Right lobe of liver (tissue), 6 donors: ENCODE results near the gene NDUFS7. TPM values are rescaled to one million over a fixed set of nuclear protein-coding genes. Genes with fewer than 3 reads are reported as not detected.

Experiments
- ATAC-seq, 4 donors: fragments of 200-7000 bp; cut with Tn5 transposase; one replicate each; pipeline ENCODE4 v1.9.1; 2020; ENCODE audit warnings: mild to moderate bottlenecking in 4 of 4, moderate library complexity in 4 of 4
- DNase-seq, 3 donors: peaks; one replicate each; pipeline ENCODE4 v3.0.0-alpha.2; 2020
- H3K27ac ChIP-seq, 3 donors: fragments of 200-600 bp; one replicate each; pipeline ENCODE4 v1.8.0; 2022
- H3K27me3 ChIP-seq, 2 donors: fragments of 200-600 bp; one replicate each; pipeline ENCODE4 v1.8.0; 2022
- H3K36me3 ChIP-seq, 4 donors: fragments of 200-600 bp; sonication (generic) in 1 of 4; one replicate each; pipeline versions ENCODE4 v1.5.1 to v1.8.0; 2017 to 2022; ENCODE audit warnings: control low read depth in 1 of 4
- H3K4me1 ChIP-seq, 4 donors: fragments of 200-600 bp; sonication (generic) in 1 of 4; one replicate each; pipeline versions ENCODE4 v1.5.1 to v1.8.0; 2017 to 2022; ENCODE audit warnings: control low read depth in 1 of 4
- H3K4me3 ChIP-seq, 3 donors: fragments of 200-600 bp; one replicate each; pipeline ENCODE4 v1.8.0; 2022
- H3K9me3 ChIP-seq, 4 donors: fragments of 200-600 bp; sonication (generic) in 1 of 4; one replicate each; pipeline versions ENCODE4 v1.5.1 to v1.8.0; 2017 to 2022; ENCODE audit warnings: control low read depth in 1 of 4
- CTCF ChIP-seq, 4 donors: fragments of 200-600 bp in 3 of 4; fragments of 450-650 bp in 1 of 4; IDR thresholded peaks; one replicate each; pipeline versions ENCODE4 v1.5.1 to v1.8.0; 2016 to 2022; ENCODE audit warnings: antibody characterized with exemption in 4 of 4, mild to moderate bottlenecking in 2 of 4
- POLR2A ChIP-seq: fragments of 450-650 bp; IDR thresholded peaks from one replicate; pipeline ENCODE4 v1.6.1; 2017; ENCODE audit warnings: antibody characterized with exemption, mild to moderate bottlenecking
- WGBS: methylation state at CpG from one replicate; pipeline ENCODE4 v1.1.6; 2018; ENCODE audit warnings: low coverage, low lambda C conversion rate; ENCODE audit not compliant: insufficient coverage; ENCODE audit errors: missing lambda C conversion rate; 5-methylcytosine and 5-hydroxymethylcytosine counted together
- intact Hi-C, 2 donors: fragments of 100-400 bp; cut with DNase I; formaldehyde crosslinking; loops; one replicate each; pipeline versions ENCODE4 v1.11.2 to v1.14.1; 2022
- total RNA-seq, 6 experiments: library from RNA; depleted of rRNA in 2 of 6; stranded (reverse); fragments of >200 nt in 2 of 6; fragmentation: NEBNext Ultra II Directional in 3 of 6; extraction: Animal tissue kit (Norgen Biotek cat#: 25700) in 3 of 6; gene quantifications; one replicate each; pipeline versions ENCODE4 v1.1.0 to v1.2.4, GENCODE V29; 2016 to 2023
- donor health status: DM: no; HTN: yes; CAD: no.
- donor health status: DM: no; HTN: no; CAD: no.
- donor health status: DM: no; HTN: no; CAD: no.
- donor health status: DM: no; HTN: yes; CAD: no.
- donor health status: DM: no; HTN: yes; CAD: no.

NDUFS7 gene
- total RNA-seq, 6 experiments from 2014 or later: 70.1 to 210 (median 85.0) TPM

- intact Hi-C loops: no loop called here
- no peak overlapping the region for H3K27ac ChIP-seq
- H3K9me3 ChIP-seq: no peaks in the 10 kb centered on the region
- H3K4me3 ChIP-seq: no peak overlapping the region
- TF ChIP-seq POLR2A: no peak
- TF ChIP-seq CTCF (IDR thresholded peaks at IDR 0.05): no peak
- peaks cover 4 to 60% (median 21%) of the 10 kb centered on the region in 4 donors for H3K4me1 ChIP-seq
- peaks cover 0 to 9% (median 0%) of the 10 kb centered on the region in 4 donors for H3K36me3 ChIP-seq
- WGBS: 84% methylated on average over 5 of the region's 9 CpGs
- no peaks in the 10 kb centered on the region for H3K27me3 ChIP-seq
- ATAC-seq (no peak), DNase-seq (no peak)
These were observed 27.1 kb downstream of the NDUFS7 start for GRCh38 chr19:1410789-1411188.

DNA sequence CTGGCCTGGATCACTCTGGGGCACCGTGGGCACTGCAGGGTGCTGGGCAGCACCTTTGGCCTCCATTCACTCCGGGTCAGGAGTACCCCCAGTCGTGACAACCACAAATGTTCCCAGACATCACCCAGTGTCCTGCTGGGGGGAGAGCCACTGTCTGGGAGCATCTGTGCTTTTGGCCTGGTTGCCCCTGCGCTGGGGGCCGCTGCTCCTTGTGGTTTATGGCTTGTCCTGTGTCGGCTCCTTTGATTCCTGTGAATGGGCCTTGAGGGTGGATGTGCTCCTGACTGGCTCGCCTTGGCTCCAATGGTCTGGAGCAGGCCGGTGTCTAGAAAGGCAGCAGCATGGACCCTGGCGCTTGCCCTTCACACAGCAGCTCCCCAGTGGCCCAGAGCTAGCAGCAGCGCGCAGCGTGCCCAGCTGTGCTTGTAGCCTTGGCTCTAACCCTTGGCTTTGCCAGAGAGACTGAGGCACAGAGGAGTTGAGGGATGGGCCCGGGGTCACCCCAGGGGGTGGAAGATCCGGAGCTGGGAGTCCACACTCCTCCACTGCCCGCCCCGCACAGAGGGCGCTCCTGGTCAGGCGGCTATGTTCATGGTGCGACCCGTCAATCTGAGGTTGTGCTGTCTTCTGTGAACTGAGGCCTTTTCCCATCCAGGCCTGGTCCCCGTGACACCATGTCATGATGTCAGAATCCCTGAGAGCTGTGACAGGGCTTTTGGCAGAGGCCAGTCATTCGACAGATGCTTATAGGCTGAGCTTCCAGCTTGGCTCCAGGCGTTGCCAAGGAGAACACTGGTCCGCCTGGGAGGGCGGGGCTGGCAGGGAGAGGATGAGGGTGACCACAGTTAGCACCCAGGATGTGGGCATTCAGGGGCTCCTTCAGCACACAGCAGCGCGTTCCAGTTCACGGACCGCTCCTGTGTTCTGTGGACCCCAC, 27.8 kb downstream of the NDUFS7 start:
- DNase-seq (no peak), ATAC-seq (no peak)
- Histone ChIP-seq H3K4me3 (no peak overlapping the region), H3K27me3 (no peaks in the 10 kb centered on the region), H3K27ac (peak overlapping the region in 2 of 3 donors; percentile 21 to 40), H3K9me3 (no peaks in the 10 kb centered on the region), H3K36me3 (peaks cover 0 to 9% (median 0%) of the 10 kb centered on the region in 4 donors), H3K4me1 (peaks cover 4 to 64% (median 27%) of the 10 kb centered on the region in 4 donors)
- TF ChIP-seq CTCF (IDR thresholded peaks at IDR 0.05) (no peak), POLR2A (no peak)
- intact Hi-C loops: no loop called here
- no CpG with 5 or more reads among the region's 29 CpGs for WGBS

GRCh38 chr19:1412323-1412923, 28.7 kb downstream of the NDUFS7 start:
- Histone ChIP-seq H3K4me1 (peaks cover 4 to 72% (median 31%) of the 10 kb centered on the region in 4 donors), H3K36me3 (peaks cover 0 to 9% (median 0%) of the 10 kb centered on the region in 4 donors), H3K4me3 (no peak overlapping the region), H3K9me3 (no peaks in the 10 kb centered on the region), H3K27me3 (no peaks in the 10 kb centered on the region), H3K27ac (no peak overlapping the region)
- no peak for ATAC-seq
- TF ChIP-seq CTCF (IDR thresholded peaks at IDR 0.05) (no peak), POLR2A (no peak)
- DNase-seq: no peak
- intact Hi-C loops: no loop called here
- WGBS: 41% methylated on average over 5 of the region's 21 CpGs

DNA sequence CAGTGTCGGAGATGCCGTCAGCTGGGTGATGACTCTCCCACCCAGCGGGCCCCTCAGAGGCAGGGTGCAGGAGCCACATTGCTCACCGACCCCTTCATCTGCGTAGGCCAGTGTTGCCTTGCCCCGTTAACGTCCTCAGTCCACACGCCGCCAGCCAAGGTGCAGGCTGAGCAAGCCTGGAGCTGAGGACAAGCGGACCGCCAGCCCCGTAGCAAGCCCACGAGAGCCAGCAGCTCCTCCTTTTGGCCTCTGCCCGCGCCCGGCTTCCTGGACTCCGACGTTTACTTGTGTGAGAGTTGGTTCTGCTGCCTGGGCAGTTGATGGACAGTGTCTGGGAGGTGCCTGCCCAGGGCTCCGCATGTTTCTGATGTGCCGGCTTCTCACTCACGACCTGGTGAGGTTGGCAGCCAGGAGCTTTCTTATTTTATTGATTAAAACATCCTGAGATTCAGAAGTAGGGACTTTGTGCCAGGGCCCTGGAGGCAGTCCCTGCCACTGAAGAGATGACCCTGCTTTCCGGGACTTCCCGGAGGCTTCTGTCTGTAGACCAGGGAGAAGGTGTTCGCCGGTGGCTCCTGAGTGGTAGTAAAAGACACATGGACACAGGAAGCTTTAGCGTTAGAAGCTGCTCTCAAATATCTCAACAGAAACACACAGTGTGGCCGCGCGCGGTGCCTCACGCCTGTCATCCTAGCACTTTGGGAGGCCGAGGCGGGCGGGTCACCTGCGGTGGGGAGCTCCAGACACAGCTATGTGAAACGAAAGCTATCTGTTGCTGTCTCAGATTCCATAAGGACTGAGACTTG, 29.5 kb downstream of the NDUFS7 start:
- no peak overlapping the region for H3K4me3 ChIP-seq
- TF ChIP-seq POLR2A (no peak), CTCF (IDR thresholded peaks at IDR 0.05) (no peak)
- no peaks in the 10 kb centered on the region for H3K9me3 ChIP-seq
- H3K27ac ChIP-seq: no peak overlapping the region
- DNase-seq (no peak), ATAC-seq (no peak)
- H3K27me3 ChIP-seq: no peaks in the 10 kb centered on the region
- H3K36me3 ChIP-seq: peaks cover 0 to 9% (median 0%) of the 10 kb centered on the region in 4 donors
- H3K4me1 ChIP-seq: peaks cover 4 to 80% (median 34%) of the 10 kb centered on the region in 4 donors
- WGBS: 78% methylated on average over 6 of the region's 36 CpGs
- intact Hi-C loops: no loop called here
